Keratinocyte (primary cell): ENCODE results near the gene AOPEP.

ENCODE experiments used
- EZH2 ChIP-seq: IDR thresholded peaks from one replicate; pipeline ENCODE4 v1.6.1; 2012; ENCODE audit warnings: inconsistent platforms, mild to moderate bottlenecking, low read length, moderate library complexity
- TF ChIP-seq, protein P1 (sequence below), 3 experiments: IDR thresholded peaks in 1 of 3; conservative IDR thresholded peaks in 1 of 3; optimal IDR thresholded peaks in 1 of 3; 2 replicates in 2 of 3; 3 replicates in 1 of 3; pipeline versions ENCODE3 to v1.5.1; 2011; ENCODE audit warnings: low read length in 3 of 3, mild to moderate bottlenecking in 3 of 3, moderate library complexity in 2 of 3, control low read depth in 1 of 3, inconsistent platforms in 1 of 3; ENCODE audit not compliant: insufficient read depth in 2 of 3; ENCODE audit errors: extremely low read depth in 1 of 3

DNA sequence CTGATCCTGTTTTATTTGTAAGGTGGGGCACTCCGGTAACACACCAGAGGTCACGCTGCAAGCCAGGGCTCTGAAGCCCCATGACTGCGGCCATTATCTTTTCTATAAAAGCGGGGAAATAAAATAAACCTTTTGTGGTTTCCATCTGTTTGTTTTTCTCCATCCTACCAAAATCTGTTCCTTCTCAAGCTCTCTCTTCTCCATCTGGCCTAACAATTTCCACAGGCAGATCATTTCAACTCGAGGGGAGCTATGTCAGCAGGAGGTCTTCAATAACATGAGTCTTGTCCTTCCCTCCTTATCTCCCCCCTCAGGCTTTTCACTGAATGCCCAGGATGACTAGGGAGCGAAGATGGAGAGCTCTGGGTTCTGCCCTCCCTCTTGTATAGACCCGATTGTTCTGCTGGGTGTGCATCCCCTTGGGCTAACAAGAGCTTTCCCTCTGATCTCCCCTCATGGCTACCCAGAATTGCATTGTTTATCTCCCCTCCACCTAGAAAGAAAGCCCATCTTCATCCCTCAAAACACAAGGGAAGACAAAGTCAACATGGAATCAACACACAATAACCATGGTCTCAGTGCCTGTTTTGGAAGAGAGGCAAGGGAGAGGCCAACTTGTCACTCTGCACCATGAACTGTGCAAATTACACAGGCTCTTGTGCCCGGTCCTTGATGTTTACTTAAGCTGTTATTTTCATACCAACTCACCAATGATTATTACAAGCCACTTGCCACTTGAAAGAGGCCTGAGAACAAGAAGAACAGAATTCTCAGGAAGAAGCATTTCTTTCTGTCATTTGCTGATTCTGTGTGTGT, 403.2 kb downstream of the AOPEP start:
- TF ChIP-seq, protein P1, sequence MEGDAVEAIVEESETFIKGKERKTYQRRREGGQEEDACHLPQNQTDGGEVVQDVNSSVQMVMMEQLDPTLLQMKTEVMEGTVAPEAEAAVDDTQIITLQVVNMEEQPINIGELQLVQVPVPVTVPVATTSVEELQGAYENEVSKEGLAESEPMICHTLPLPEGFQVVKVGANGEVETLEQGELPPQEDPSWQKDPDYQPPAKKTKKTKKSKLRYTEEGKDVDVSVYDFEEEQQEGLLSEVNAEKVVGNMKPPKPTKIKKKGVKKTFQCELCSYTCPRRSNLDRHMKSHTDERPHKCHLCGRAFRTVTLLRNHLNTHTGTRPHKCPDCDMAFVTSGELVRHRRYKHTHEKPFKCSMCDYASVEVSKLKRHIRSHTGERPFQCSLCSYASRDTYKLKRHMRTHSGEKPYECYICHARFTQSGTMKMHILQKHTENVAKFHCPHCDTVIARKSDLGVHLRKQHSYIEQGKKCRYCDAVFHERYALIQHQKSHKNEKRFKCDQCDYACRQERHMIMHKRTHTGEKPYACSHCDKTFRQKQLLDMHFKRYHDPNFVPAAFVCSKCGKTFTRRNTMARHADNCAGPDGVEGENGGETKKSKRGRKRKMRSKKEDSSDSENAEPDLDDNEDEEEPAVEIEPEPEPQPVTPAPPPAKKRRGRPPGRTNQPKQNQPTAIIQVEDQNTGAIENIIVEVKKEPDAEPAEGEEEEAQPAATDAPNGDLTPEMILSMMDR (optimal IDR thresholded peaks at IDR 0.05 in 1 of 3, IDR thresholded peaks at IDR 0.05 in 1 of 3, conservative IDR thresholded peaks at IDR 0.05 in 1 of 3; ENCODE audit: extremely low read depth in 1 of 3, insufficient read depth in 2 of 3, low read length in 3 of 3): no peak
- TF ChIP-seq EZH2: no peak
